ENCODE measurements around the gene FHIP2A.
A peak's percentile ranks its signal among the peaks of the same experiment; 100 is the strongest.
"Not testable (repeated sequence)": the region's sequence is repeated elsewhere in the genome, so short reads cannot be mapped to it uniquely, and the experiment has no call there.

DNA sequence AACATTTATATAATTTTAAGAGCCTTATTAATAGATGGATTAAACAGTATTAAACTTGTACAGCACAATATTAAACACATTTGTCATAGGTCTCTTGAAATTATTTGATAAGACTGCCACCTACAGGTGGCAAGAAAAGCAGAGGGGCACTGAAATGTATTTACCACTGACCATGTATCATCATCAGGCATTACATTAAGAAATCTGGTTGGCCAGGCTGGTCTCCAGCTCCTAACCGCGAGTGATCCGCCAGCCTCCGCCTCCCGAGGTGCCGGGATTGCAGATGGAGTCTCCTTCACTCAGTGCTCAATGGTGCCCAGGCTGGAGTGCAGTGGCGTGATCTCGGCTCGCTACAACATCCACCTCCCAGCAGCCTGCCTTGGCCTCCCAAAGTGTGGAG lies 35.1 kb upstream of the FHIP2A start:
- TF ChIP-seq, protein P1, sequence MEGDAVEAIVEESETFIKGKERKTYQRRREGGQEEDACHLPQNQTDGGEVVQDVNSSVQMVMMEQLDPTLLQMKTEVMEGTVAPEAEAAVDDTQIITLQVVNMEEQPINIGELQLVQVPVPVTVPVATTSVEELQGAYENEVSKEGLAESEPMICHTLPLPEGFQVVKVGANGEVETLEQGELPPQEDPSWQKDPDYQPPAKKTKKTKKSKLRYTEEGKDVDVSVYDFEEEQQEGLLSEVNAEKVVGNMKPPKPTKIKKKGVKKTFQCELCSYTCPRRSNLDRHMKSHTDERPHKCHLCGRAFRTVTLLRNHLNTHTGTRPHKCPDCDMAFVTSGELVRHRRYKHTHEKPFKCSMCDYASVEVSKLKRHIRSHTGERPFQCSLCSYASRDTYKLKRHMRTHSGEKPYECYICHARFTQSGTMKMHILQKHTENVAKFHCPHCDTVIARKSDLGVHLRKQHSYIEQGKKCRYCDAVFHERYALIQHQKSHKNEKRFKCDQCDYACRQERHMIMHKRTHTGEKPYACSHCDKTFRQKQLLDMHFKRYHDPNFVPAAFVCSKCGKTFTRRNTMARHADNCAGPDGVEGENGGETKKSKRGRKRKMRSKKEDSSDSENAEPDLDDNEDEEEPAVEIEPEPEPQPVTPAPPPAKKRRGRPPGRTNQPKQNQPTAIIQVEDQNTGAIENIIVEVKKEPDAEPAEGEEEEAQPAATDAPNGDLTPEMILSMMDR (IDR thresholded peaks at IDR 0.05; ENCODE audit: low read depth, low read length) = peak; percentile 67
- not testable (repeated sequence) for TF ChIP-seq POLR2A (IDR thresholded peaks at IDR 0.05; ENCODE audit: extremely low read depth, insufficient read length); MYC (IDR thresholded peaks at IDR 0.05; ENCODE audit: low read depth, low read length)
- TF ChIP-seq, protein P2, sequence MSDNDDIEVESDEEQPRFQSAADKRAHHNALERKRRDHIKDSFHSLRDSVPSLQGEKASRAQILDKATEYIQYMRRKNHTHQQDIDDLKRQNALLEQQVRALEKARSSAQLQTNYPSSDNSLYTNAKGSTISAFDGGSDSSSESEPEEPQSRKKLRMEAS (IDR thresholded peaks at IDR 0.05; ENCODE audit: low read depth, low read length) = not testable (repeated sequence)
